HG03439 (cell line): ENCODE data around the gene APOO.

ENCODE experiments used
- ATAC-seq: cut with Tn5 transposase; IDR thresholded peaks from one replicate; pipeline ENCODE4 v1.9.1; 2021; ENCODE audit warnings: mild to moderate bottlenecking, moderate library complexity; ENCODE audit not compliant: unreplicated experiment

Gene APOO

DNA sequence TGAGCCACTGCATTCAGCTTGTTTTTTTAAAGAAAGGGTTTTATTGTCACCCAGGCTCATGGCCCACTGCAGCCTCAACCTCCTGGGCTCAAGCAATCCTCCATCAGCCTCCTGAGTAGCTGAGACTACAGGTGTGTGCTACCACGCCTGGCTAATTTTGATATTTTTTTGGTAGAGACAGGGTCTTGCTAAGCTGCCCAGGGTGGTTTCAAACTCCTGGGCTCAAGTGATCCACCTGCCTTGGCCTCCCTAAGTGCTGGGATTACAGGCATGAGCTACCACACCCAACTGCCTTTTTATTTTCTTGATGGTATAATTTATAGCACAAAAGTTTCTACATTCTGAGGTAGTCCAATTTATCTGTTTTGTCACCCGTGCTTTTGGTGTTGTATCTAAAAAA lies 85.9 kb downstream of the APOO start:
- no peak for ATAC-seq

DNA sequence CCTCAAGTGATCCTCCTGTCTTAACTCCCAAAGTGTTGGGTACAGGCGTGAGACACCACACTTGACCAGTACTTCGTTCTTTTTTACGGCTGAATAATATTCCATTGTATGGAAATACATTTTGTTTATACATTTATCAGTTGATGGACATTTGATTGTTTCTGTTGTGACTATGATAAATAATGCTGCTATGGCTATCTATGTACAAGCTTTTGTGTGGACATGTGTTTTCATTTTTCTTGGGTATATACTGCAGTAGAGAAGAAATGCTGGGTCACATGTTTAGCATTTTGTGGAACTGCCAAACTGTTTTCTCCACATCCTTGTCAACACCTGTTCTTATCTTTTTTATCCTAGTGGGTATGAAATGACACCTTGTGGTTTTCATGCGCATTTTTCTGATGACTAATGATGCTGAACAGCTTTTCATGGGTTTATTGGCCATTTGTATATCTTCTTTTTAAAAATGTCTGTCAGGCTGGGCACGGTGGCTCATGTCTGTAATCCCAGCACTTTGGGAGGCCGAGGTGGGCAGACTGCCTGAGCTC lies 87.4 kb downstream of the APOO start:
- ATAC-seq, result no peak

DNA sequence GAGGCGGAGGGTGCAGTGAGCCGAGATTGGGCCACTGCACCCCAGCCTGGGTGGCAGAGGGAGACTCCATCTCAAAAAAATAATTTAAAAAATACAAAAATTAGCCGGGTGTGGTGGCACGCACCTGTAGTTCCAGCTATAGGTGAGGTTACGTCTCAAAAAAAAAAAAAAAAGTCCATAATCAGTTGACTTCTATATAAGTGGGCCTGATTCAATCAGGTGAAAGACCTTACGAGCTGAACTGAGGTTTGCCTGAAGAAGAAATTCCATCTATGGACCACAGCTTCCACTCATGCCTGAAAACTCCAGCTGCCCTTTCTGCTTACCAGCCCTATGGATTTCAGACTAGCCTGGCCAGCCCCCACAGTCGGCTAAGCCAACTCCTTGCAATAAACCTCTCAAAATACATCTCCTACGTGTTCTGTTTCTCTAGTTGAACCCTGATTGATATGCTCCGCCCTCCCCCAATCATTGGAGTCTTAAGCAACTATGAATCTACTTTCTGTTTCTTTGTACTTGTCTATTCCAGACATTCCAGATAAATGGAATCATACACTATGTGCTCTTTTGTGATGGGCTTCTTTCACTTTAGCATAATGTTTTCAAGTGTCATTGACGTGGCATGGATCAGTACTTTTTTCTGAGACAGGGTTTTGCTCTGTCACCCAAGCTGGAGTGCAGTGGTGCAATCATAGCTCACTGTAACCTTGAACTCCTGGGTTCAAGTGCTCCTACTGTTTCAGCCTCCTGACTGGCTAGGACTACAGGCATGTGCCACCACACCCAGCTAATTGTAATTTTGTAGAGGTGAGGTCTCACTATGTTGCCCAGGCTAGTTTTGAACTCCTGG lies 88.1 kb downstream of the APOO start:
- ATAC-seq, result no peak

GRCh38 chrX:23817979-23818336 lies 89.8 kb downstream of the APOO start:
- ATAC-seq, result no peak

- no peak for ATAC-seq
Measured at GRCh38 chrX:23816179-23816578, 91.6 kb downstream of the APOO start.

DNA sequence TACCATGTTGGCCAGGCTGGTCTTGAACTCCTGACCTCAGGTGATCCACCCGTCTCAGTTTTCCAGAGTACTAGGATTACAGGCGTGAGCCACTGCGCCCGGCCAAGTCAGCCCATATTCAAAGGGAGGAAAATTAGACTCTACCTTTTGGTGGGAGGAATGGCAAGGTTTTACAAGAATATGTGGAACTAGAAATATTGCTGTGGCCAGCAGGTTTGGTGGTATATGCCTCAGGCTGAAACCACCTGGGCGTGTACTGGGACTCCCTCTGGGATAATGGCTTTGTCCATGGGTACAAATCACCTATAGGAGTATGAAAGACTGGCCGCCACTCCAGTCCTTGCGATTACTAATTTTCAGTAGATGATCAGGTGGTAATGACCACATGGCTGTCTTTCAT lies 92.4 kb downstream of the APOO start:
- no peak for ATAC-seq

DNA sequence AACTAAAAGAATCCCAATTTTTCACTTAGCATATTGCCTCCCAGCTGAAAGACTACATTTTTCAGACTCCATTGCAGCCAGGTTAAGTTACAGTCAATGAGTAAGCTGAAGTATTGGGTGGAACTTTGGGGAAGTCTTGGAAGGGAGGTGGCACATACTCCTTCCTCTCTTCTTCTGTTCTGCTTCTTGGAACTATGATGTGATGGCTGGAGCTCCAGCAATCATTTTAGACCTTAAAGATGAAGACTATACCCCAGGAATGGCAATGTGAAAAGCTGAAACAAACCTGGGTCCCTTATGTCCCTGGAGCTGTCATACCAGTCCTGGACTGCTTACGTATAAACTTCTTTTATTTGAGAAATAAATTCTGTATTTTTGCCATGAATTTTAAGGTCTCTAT lies 93.9 kb downstream of the APOO start:
- ATAC-seq, result no peak

GRCh38 chrX:23811656-23812055 lies 96.1 kb downstream of the APOO start:
- no peak for ATAC-seq

DNA sequence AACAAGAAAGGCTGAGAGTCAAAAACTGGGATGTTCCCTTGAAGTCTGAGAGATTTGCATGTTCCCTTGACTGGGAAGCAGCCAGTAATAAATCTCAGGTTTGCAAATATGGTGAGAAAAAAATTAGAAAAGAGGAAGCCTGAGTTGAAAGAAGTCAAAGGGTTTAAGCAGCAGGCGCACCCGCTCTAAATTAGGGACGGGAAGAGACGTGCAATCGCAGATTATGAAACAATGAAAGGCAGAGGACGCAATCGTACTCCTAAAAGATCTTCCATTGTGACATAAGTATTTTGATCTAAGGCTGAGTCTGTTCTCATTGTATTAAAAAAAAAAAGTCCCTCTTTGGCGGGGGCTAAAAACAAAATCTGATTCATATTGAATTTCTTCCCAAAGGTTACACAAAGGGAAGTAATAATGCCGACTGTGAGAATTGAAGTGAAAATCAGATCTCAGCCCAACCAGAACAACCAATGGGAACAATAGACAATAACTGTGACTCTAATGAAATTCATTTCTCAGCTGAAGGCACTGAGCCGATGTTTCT lies 96.6 kb downstream of the APOO start:
- no peak for ATAC-seq

DNA sequence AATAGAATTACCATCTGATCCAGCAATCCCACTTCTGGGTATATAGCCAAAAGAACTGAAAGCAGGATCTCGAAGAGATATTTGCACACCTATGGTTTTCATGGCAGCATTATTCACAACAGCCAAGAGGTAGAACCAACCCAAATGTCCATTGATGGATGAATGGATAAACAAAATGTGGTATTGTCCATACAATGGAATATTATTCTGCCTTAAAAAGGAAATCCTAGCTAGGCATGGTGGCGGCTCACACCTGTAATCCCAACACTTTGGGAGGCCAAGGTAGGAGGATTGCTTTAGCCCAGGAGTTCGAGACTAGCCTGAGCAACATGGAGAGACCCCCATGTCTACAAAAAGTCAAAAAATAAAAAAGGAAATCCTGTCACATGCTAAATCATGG lies 97.5 kb downstream of the APOO start:
- no peak for ATAC-seq

DNA sequence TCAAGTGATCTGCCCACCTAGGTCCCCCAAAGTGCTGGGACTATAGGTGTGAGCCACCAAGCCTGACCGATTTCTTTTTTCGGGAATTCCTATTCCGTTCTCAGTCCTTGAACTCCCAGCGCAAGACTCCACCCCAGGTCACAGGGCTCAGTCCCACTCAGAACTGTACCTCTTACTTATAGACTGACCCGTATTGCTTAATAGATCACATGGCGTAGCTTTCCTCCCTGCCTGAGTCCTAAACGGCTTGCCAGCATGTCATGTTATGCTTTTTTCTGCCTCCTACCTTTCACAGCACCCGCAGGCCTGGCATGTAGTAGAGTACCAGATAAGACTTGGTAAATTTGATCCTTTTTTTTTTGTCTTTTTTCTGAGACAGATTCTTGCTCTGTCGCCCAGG lies 102.3 kb downstream of the APOO start:
- no peak for ATAC-seq

- no peak for ATAC-seq
Measured at GRCh38 chrX:23804578-23804977, 103.2 kb downstream of the APOO start.

DNA sequence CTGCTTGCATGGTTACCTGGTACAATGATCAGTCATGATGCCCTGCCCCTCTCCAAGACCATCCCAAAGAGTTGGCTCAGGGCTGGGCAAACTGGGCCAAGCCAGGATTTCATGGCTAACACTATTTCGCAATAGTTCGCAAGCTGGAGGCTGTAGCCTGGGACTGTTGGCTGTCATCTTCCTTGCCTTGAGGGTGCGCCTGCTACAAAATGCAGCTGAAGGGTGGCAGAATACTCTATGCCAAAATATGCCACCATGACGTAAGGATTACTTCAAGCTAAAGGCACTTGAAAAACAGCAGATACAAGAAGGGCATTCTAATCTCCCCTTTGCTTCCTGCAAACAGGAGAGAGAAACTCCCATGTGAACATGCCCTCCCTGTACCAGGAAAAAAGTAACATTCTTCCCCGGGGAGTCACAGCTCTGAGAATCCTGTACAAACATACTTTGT lies 103.8 kb downstream of the APOO start:
- ATAC-seq, result no peak

DNA sequence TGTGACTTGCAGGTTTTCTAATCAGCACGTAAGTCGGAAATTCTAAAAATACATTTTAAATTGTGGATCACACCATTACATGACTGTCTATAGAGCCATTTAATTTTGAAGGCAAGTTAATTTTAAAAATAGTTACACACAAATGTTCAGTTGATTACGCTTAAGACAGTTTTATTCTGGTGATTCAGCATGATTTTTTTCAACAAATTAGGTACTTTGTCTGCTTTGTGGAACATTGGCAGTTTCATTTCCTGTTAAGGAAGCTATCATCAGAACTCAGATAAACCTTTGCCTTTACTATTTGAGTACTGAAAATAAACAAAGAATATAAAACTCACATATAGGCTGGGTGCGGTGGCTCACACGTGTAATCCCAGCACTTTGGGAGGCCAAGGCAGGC lies 105.3 kb downstream of the APOO start:
- ATAC-seq, result no peak

DNA sequence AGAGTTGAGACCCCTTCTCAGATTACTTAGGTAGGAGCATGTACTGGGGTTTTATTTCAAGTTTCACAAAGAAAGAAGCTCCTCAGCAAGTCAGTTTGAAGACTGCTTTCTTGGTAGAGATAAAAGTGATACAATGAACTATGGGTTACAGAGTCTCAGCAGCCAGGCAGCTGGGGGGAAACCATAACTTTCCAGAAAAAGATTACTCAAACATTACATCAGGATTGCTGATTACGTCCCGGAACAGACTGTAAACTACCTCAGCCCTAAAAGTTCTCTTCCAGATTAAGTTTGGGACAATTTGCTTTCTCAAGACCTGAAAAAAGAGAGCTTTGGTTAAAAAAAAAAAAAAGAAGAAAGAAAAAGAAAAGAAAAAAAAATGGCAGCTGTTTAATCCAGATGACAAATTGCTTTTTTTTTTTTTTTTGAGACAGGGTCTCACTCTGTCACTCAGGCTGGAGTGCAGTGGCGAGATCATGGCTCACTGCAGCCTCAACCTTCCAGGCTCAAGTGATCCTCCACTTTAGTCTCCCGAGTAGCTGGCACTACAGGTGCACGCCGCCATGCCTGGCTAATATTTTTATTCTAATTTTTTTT lies 108.2 kb downstream of the APOO start:
- ATAC-seq, result no peak

DNA sequence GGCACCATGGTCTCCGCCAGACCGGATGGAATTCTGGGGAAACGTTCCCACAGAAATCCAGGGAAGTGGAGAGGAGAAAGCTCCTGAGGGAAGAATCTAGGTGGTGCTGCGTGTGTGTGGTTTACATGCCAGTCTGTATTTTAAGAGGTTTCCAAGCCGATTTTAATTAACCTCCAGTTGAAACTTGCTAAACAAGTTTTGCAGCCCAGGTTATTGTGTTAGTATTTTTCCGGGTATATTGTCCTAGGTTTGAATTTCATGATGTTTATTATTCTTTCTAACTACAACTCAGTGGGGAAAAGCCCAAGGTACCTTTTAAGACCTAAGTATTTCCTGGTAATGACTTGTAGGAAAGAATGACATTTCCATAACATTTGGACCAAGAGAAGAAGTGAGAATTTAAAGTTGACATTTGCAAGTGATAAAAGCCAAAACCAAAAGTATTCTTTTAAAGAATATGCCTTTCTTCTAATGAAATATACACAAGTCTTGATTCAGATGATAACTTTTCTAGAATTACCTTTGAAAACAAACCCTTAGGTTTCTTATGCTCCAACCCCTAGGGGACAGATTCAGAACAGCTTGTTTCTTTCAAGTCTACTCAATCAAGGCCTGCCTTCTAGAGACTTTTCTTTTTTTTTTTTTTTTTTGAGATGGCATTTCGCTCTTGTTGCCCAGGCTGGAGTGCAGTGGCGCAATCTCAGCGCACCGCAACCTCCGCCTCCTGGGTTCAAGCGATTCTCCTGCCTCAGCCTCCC lies 110.2 kb downstream of the APOO start:
- no peak for ATAC-seq

DNA sequence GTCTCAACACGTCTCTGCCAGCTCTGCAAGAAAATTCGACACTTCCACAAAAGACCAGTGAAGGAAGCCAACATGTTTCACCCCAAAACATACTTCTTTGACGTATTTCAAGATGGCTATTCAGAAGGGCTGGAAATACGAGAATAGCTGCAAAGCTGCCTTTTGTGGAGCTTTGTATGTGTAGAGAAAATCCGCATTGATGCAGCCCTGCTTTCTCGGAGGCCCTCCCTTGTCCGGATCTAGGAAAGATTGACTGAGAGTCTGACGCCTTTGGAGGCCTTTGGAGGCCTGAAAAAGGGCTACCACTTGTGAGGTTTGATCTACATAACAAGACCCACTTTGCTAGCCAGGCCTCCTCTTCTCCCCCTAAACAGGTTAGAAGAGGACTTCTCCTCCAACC lies 112.5 kb downstream of the APOO start:
- ATAC-seq, result no peak

DNA sequence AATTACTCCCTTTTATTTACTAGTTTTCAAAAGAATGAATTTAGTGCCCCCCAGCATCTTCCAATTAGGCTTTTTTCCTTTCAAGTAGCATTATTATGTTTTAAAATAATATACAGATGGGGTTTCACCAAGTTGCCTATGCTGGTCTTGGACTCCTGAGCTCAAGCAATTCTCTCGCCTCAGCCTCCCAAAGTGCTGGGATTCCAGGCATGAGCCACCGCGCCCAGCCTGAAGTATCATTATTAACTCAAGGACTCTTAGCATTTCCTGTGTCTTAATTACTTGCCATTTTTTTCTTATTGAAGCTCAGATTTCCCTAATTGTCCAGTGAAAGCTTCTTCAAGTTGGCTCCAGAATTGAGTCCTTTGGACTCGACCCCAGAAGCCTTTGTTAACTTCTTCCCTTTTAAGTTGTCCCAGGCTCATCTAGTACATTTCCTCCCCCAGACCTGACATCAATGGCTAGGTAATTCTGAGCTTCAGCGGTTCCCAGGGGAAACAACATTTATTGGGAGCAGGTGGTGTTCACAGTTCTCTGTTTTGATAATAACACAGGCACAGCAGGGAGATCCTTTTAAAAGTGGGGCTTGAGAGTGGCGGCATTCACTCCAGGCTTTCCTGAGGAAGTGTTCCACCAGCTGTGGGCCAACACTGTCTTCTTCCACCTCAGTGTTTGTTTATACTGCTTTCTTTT lies 114.7 kb downstream of the APOO start:
- no peak for ATAC-seq

- no peak for ATAC-seq
Measured at GRCh38 chrX:23790155-23790497, 117.6 kb downstream of the APOO start.

GRCh38 chrX:23789386-23790154 lies 118.2 kb downstream of the APOO start:
- ATAC-seq, result no peak
